Lower lobe of right lung (tissue), 2 donors: ENCODE data around the gene HBG2. TPM values are rescaled to one million over a fixed set of nuclear protein-coding genes. Genes with fewer than 3 reads are reported as not detected.
"Not testable (repeated sequence)": the region's sequence is repeated elsewhere in the genome, so short reads cannot be mapped to it uniquely, and the experiment has no call there.

Source experiments
- ATAC-seq, 2 donors: fragments of 200-7000 bp; cut with Tn5 transposase; one replicate each; pipeline ENCODE4 v1.9.1; 2020 to 2022; ENCODE audit warnings: mild to moderate bottlenecking in 2 of 2, moderate library complexity in 2 of 2
- DNase-seq: peaks from one replicate; pipeline ENCODE4 v3.0.0-alpha.2; 2020
- H3K27ac ChIP-seq: fragments of 200-600 bp; one replicate; pipeline ENCODE4 v1.8.0; 2022
- H3K27me3 ChIP-seq: fragments of 200-600 bp; one replicate; pipeline ENCODE4 v1.8.0; 2022; ENCODE audit warnings: low read depth
- H3K36me3 ChIP-seq: fragments of 200-600 bp; one replicate; pipeline ENCODE4 v1.8.0; 2022; ENCODE audit warnings: mild to moderate bottlenecking
- H3K4me1 ChIP-seq: fragments of 200-600 bp; one replicate; pipeline ENCODE4 v1.8.0; 2022
- H3K4me3 ChIP-seq: fragments of 200-600 bp; one replicate; pipeline ENCODE4 v1.8.0; 2022; ENCODE audit warnings: mild to moderate bottlenecking
- H3K9me3 ChIP-seq: fragments of 200-600 bp; one replicate; pipeline ENCODE4 v1.8.0; 2022
- intact Hi-C: fragments of 100-400 bp; cut with DNase I; formaldehyde crosslinking; loops from one replicate; pipeline ENCODE4 v1.11.0; 2022
- long read RNA-seq: library from polyadenylated mRNA; unstranded; transcript quantifications from one replicate; pipeline ENCODE4 v2.0.0, GENCODE V29; 2021
- total RNA-seq: library from RNA; stranded (reverse); fragmentation: NEBNext Ultra II Directional; extraction: Animal tissue kit (Norgen Biotek cat#: 25700); gene quantifications from one replicate; pipeline ENCODE4 v1.2.1, GENCODE V29; 2021
- TF ChIP-seq, protein P1 (sequence below): fragments of 200-600 bp; IDR thresholded peaks from one replicate; pipeline ENCODE4 v1.8.0; 2022; ENCODE audit warnings: antibody characterized with exemption, mild to moderate bottlenecking
- donor health status: DM: no; HTN: yes; CAD: no; lungs with severe emphysema.

The HBG2 gene
- total RNA-seq, result 0.89 TPM
- long read RNA-seq, result 0 reads

DNA sequence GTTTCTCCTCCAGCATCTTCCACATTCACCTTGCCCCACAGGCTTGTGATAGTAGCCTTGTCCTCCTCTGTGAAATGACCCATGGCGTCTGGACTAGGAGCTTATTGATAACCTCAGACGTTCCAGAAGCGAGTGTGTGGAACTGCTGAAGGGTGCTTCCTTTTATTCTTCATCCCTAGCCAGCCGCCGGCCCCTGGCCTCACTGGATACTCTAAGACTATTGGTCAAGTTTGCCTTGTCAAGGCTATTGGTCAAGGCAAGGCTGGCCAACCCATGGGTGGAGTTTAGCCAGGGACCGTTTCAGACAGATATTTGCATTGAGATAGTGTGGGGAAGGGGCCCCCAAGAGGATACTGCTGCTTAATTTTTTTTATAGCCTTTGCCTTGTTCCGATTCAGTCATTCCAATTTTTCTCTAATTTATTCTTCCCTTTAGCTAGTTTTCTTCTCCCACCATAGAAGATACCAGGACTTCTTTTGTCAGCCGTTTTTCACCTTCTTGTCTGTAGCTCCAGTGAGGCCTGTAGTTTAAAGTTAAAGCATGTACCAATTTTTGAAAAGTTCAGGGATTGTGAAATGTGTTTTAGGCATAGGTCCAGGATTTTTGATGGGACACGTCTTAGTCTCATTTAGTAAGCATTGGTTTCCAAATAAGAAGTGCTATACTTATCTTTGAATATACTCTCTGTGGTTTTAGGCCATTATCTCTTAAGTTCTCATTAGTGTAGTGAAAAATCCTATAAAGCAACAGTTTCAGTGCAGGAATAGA, at the start of gene HBG2:
Gene HBG2 (minus strand): TSS at position 136 of the 768 bp plus-strand sequence. CDS start 53 bp downstream, at position 83.
- peak in 1 of 2 donors; percentile 37 for ATAC-seq
- H3K36me3 ChIP-seq, H3K9me3 ChIP-seq, H3K27ac ChIP-seq, intact Hi-C loops, DNase-seq, H3K27me3 ChIP-seq, H3K4me1 ChIP-seq, H3K4me3 ChIP-seq: not testable (repeated sequence)

DNA sequence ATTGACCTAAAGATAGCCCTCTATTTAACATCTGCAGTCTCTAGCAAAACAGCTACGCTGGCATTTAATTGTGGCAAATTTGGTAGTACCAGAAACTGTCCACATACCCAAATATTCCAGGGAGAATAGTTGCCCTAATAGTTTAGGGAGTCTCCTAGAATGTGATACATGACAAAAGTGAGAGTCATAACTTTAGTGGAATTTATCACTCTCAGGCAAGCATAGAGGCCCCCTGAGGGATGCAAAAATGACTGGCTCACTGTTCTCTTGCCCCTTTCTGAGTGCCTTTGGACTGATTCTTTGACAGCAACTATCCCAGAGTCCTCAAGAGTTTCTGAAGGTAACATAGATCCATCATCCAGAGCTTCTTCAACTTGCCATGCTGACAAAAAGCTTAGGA, 49.5 kb upstream of the HBG2 start:
- intact Hi-C loops, result no loop called here
- no peaks in the 10 kb centered on the region for H3K4me1 ChIP-seq

DNA sequence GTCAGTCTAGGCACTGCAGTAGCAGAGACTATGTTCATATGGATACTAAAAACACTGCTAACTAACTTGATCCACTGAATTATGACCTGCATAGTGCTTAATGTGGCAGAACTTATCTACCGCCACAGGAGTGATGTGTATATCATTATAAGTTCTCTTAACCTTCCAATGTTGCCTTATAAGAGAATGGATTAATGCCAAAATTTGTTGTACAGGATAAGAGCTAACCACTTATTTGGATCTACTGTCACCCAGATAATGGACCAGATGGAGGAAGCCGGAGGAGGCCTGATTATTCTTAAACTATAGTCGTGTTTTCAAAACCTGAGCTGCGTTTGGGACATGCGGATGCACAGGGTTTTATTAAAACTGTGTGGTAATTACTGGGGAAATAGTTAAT, 49.0 kb upstream of the HBG2 start:
- Histone ChIP-seq H3K9me3 (no peaks in the 10 kb centered on the region), H3K27ac (no peak overlapping the region), H3K36me3 (no peaks in the 10 kb centered on the region), H3K4me3 (no peak overlapping the region), H3K27me3 (no peaks in the 10 kb centered on the region), H3K4me1 (no peaks in the 10 kb centered on the region)
- intact Hi-C loops, result no loop called here
- no peak for DNase-seq
- TF ChIP-seq, protein P1, sequence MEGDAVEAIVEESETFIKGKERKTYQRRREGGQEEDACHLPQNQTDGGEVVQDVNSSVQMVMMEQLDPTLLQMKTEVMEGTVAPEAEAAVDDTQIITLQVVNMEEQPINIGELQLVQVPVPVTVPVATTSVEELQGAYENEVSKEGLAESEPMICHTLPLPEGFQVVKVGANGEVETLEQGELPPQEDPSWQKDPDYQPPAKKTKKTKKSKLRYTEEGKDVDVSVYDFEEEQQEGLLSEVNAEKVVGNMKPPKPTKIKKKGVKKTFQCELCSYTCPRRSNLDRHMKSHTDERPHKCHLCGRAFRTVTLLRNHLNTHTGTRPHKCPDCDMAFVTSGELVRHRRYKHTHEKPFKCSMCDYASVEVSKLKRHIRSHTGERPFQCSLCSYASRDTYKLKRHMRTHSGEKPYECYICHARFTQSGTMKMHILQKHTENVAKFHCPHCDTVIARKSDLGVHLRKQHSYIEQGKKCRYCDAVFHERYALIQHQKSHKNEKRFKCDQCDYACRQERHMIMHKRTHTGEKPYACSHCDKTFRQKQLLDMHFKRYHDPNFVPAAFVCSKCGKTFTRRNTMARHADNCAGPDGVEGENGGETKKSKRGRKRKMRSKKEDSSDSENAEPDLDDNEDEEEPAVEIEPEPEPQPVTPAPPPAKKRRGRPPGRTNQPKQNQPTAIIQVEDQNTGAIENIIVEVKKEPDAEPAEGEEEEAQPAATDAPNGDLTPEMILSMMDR, result no peak
- ATAC-seq, result no peak

More for the DNA sequence above, 49.5 kb upstream of the HBG2 start:
- DNase-seq (no peak), ATAC-seq (no peak)
- H3K36me3 ChIP-seq, result no peaks in the 10 kb centered on the region
- TF ChIP-seq, protein P1, result no peak
- H3K27me3 ChIP-seq, result no peaks in the 10 kb centered on the region
- no peak overlapping the region for H3K4me3 ChIP-seq
- H3K9me3 ChIP-seq, result no peaks in the 10 kb centered on the region
- no peak overlapping the region for H3K27ac ChIP-seq

- H3K9me3 ChIP-seq, result no peaks in the 10 kb centered on the region
- no peak for ATAC-seq
- H3K4me1 ChIP-seq, result no peaks in the 10 kb centered on the region
- DNase-seq, result no peak
- intact Hi-C loops, result no loop called here
- H3K4me3 ChIP-seq, result no peak within 1 kb of the TSS
- TF ChIP-seq, protein P1, result no peak
- H3K27ac ChIP-seq, result no peak within 1 kb of the TSS
- H3K36me3 ChIP-seq, result no peaks in the 10 kb centered on the region
- no peaks in the 10 kb centered on the region for H3K27me3 ChIP-seq
Measured at GRCh38 chr11:5301846-5302245, 47.3 kb upstream of the HBG2 start, which contains the start of gene OR51B4. Gene OR51B4 (minus strand): TSS chr11:5301946. CDS start chr11:5301946, 0 bp downstream.

GRCh38 chr11:5300251-5300650, 45.7 kb upstream of the HBG2 start:
- Histone ChIP-seq H3K9me3 (no peaks in the 10 kb centered on the region), H3K27ac (no peak overlapping the region), H3K36me3 (no peaks in the 10 kb centered on the region), H3K4me1 (no peaks in the 10 kb centered on the region), H3K4me3 (no peak overlapping the region), H3K27me3 (no peaks in the 10 kb centered on the region)
- DNase-seq (no peak), ATAC-seq (no peak)
- intact Hi-C loops, result no loop called here
- TF ChIP-seq, protein P1, result no peak

GRCh38 chr11:5298451-5298850, 43.9 kb upstream of the HBG2 start:
- no peak for DNase-seq
- H3K4me1 ChIP-seq, result no peaks in the 10 kb centered on the region
- no peaks in the 10 kb centered on the region for H3K36me3 ChIP-seq
- no peak overlapping the region for H3K27ac ChIP-seq
- no peak overlapping the region for H3K4me3 ChIP-seq
- TF ChIP-seq, protein P1, result no peak
- no peaks in the 10 kb centered on the region for H3K9me3 ChIP-seq
- H3K27me3 ChIP-seq, result no peaks in the 10 kb centered on the region
- ATAC-seq, result no peak
- intact Hi-C loops, result no loop called here
